ENCODE measurements around the gene LSM12. TPM values are rescaled to one million over a fixed set of nuclear protein-coding genes. Genes with fewer than 3 reads are reported as not detected.

LSM12 gene
- total RNA-seq, 4 donors from 2014 or later, result 33.3 to 53.0 (median 41.1) TPM

- H3K36me3 ChIP-seq, result peaks cover 0 to 88% of the 10 kb centered on the region in 2 donors
- H3K4me3 ChIP-seq, result no peak overlapping the region
- no peaks in the 10 kb centered on the region for H3K9me3 ChIP-seq
- no peak for ATAC-seq
- no peaks in the 10 kb centered on the region for H3K27me3 ChIP-seq
- TF ChIP-seq POLR2AphosphoS5 (IDR thresholded peaks at IDR 0.05) (no peak), EP300 (IDR thresholded peaks at IDR 0.05) (no peak), CTCF (IDR thresholded peaks at IDR 0.05) (no peak), POLR2A (IDR thresholded peaks at IDR 0.05) (no peak)
- peaks cover 0 to 38% (median 7%) of the 10 kb centered on the region in 3 donors for H3K4me1 ChIP-seq
- 42 to 45% methylated on average over 3 to 4 of the region's 6 CpGs for WGBS, 2 donors (ENCODE audit: low coverage in 1 of 2)
- peak overlapping the region in 2 of 4 donors; percentile 41 for H3K27ac ChIP-seq
These were observed 10.5 kb upstream of the LSM12 start for GRCh38 chr17:44076716-44077594.

GRCh38 chr17:44075598-44076293 lies 9.3 kb upstream of the LSM12 start:
- TF ChIP-seq POLR2A (IDR thresholded peaks at IDR 0.05) (no peak), POLR2AphosphoS5 (IDR thresholded peaks at IDR 0.05) (no peak), CTCF (IDR thresholded peaks at IDR 0.05) (no peak), EP300 (IDR thresholded peaks at IDR 0.05) (no peak)
- Histone ChIP-seq H3K4me1 (peaks cover 3 to 45% (median 14%) of the 10 kb centered on the region in 3 donors), H3K27ac (peak overlapping the region in 3 of 4 donors; percentile 24 to 27 (median 26))

GRCh38 chr17:44074911-44075285 lies 8.4 kb upstream of the LSM12 start:
- H3K36me3 ChIP-seq, result peaks cover 0 to 68% of the 10 kb centered on the region in 2 donors
- TF ChIP-seq POLR2AphosphoS5 (IDR thresholded peaks at IDR 0.05) (no peak), CTCF (IDR thresholded peaks at IDR 0.05) (no peak), POLR2A (IDR thresholded peaks at IDR 0.05) (no peak), EP300 (IDR thresholded peaks at IDR 0.05) (no peak)
- ATAC-seq, result no peak
- peaks cover 3 to 50% (median 16%) of the 10 kb centered on the region in 3 donors for H3K4me1 ChIP-seq
- no peak overlapping the region for H3K4me3 ChIP-seq
- no peaks in the 10 kb centered on the region for H3K27me3 ChIP-seq
- 40 to 100% methylated on average over 1 to 3 of the region's 9 CpGs for WGBS, 2 donors (ENCODE audit: low coverage in 1 of 2)
- H3K9me3 ChIP-seq, result no peaks in the 10 kb centered on the region
- H3K27ac ChIP-seq, result peak overlapping the region in 3 of 4 donors; percentile 1 to 34 (median 24)

More at GRCh38 chr17:44075598-44076293, 9.3 kb upstream of the LSM12 start:
- Histone ChIP-seq H3K4me3 (no peak overlapping the region), H3K36me3 (peaks cover 0 to 76% of the 10 kb centered on the region in 2 donors), H3K9me3 (no peaks in the 10 kb centered on the region), H3K27me3 (no peaks in the 10 kb centered on the region)
- 80 to 83% methylated on average over 1 to 4 of the region's 10 CpGs for WGBS, 2 donors (ENCODE audit: low coverage in 1 of 2)
- ATAC-seq, result no peak

GRCh38 chr17:44074231-44074910 lies 7.9 kb upstream of the LSM12 start:
- Histone ChIP-seq H3K27me3 (no peaks in the 10 kb centered on the region), H3K4me3 (no peak overlapping the region), H3K36me3 (peaks cover 0 to 63% of the 10 kb centered on the region in 2 donors), H3K27ac (peak overlapping the region in 3 of 4 donors; percentile 1 to 34 (median 24)), H3K9me3 (no peaks in the 10 kb centered on the region), H3K4me1 (peaks cover 3 to 55% (median 18%) of the 10 kb centered on the region in 3 donors)
- TF ChIP-seq EP300 (IDR thresholded peaks at IDR 0.05) (no peak), POLR2A (IDR thresholded peaks at IDR 0.05) (no peak), POLR2AphosphoS5 (IDR thresholded peaks at IDR 0.05) (no peak), CTCF (IDR thresholded peaks at IDR 0.05) (no peak)
- no peak for ATAC-seq
- 61% methylated on average over 3 of the region's 9 CpGs; no CpG with 5 or more reads in 1 of the 2 donors for WGBS, 2 donors (ENCODE audit: low coverage in 1 of 2)
